ENCODE data around the gene RBFOX1. TPM values are rescaled to one million over a fixed set of nuclear protein-coding genes. Genes with fewer than 3 reads are reported as not detected.

RBFOX1 gene
- total RNA-seq, 1 experiment from 2014 or later: not detected

- H3K9ac ChIP-seq (ENCODE audit: low read length): no peak overlapping the region
- POLR2A ChIA-PET: no interaction called here
- H3K9me2 ChIP-seq (ENCODE audit: insufficient read depth): no peaks in the 10 kb centered on the region
- CTCF ChIA-PET: no interaction called here
- intact Hi-C loops (cut with micrococcal nuclease): no loop called here
- ATAC-seq: no peak
- H3K4me2 ChIP-seq (ENCODE audit: low read length): no peak overlapping the region
- H3K4me3 ChIP-seq (replicated peaks in 1 of 2; ENCODE audit: low read depth in 1 of 2, low read length in 2 of 2): no peak overlapping the region
- H3K4me1 ChIP-seq (ENCODE audit: control insufficient read depth in 1 of 2, insufficient read depth in 2 of 2, low read length in 2 of 2): no peaks in the 10 kb centered on the region
- no peaks in the 10 kb centered on the region for H3K36me3 ChIP-seq (ENCODE audit: control insufficient read depth in 1 of 2, insufficient read depth in 2 of 2, low read length in 2 of 2)
- peaks cover 0 to 20% of the 10 kb centered on the region in 2 experiments; a peak in 2 of 4 replicates for H3K9me3 ChIP-seq (ENCODE audit: control insufficient read depth in 1 of 2, insufficient read depth in 1 of 2, low read depth in 1 of 2, low read length in 2 of 2)
- no peaks in the 10 kb centered on the region for H4K20me1 ChIP-seq (ENCODE audit: insufficient read depth)
- H3K79me2 ChIP-seq (ENCODE audit: insufficient read depth, low read length): no peaks in the 10 kb centered on the region
- no peaks in the 10 kb centered on the region for H3K27me3 ChIP-seq (ENCODE audit: insufficient read depth, low read length)
- no TSS peak for BruUV-seq (replicated peaks)
- DNase-seq (ENCODE audit: low read depth, low spot score): no peak
- TF ChIP-seq SIN3A (IDR thresholded peaks at IDR 0.05; ENCODE audit: low read depth) (no peak), FOSL1 (IDR thresholded peaks at IDR 0.05; ENCODE audit: low read depth) (no peak), CEBPB (IDR thresholded peaks at IDR 0.05; ENCODE audit: low read depth) (no peak)
- no peak overlapping the region for H3K27ac ChIP-seq (ENCODE audit: low read depth, low read length)
- no peak overlapping the region for H2AFZ ChIP-seq (ENCODE audit: low read depth, low read length, poor library complexity, severe bottlenecking)
- RAD21 ChIA-PET (ENCODE audit: low non-redundant PET in 1 of 2, low total read pairs in 2 of 2, uncharacterized antibody in 2 of 2, unreplicated experiment in 2 of 2): no interaction called here
Observed at GRCh38 chr16:7397901-7398300, 65.3 kb downstream of the RBFOX1 start.

DNA sequence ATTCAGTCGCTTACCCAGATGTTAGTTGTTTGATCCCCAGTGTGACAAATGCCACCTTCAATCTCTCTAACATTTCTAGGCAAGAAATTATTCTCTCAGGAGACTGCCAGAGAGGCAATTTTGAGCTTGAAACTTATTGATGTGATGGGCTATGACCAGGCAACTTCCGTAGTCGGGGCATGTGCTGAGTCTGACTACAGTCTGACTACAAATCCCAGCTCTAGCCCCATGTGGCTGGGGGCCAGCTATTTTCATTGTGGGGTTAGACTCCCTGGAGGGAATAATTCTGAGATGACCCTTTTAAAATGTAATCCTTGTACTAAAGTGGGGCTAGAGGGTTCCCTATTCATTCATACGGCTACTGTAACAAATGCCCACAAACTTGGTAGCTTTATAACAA lies 65.9 kb downstream of the RBFOX1 start:
- H3K27ac ChIP-seq (ENCODE audit: low read depth, low read length): no peak overlapping the region
- H3K9me2 ChIP-seq (ENCODE audit: insufficient read depth): no peaks in the 10 kb centered on the region
- no peaks in the 10 kb centered on the region for H3K79me2 ChIP-seq (ENCODE audit: insufficient read depth, low read length)
- DNase-seq (ENCODE audit: low read depth, low spot score) (no peak), ATAC-seq (no peak)
- no peak overlapping the region for H3K4me2 ChIP-seq (ENCODE audit: low read length)
- intact Hi-C loops (cut with micrococcal nuclease): no loop called here
- no peaks in the 10 kb centered on the region for H4K20me1 ChIP-seq (ENCODE audit: insufficient read depth)
- H3K9me3 ChIP-seq (ENCODE audit: control insufficient read depth in 1 of 2, insufficient read depth in 1 of 2, low read depth in 1 of 2, low read length in 2 of 2): peaks cover 0 to 23% of the 10 kb centered on the region in 2 experiments; a peak in 2 of 4 replicates
- no peak overlapping the region for H3K4me3 ChIP-seq (replicated peaks in 1 of 2; ENCODE audit: low read depth in 1 of 2, low read length in 2 of 2)
- ChIA-PET CTCF (no interaction called here), RAD21 (ENCODE audit: low non-redundant PET in 1 of 2, low total read pairs in 2 of 2, uncharacterized antibody in 2 of 2, unreplicated experiment in 2 of 2) (no interaction called here), POLR2A (no interaction called here)
- no peaks in the 10 kb centered on the region for H3K36me3 ChIP-seq (ENCODE audit: control insufficient read depth in 1 of 2, insufficient read depth in 2 of 2, low read length in 2 of 2)
- no peak overlapping the region for H2AFZ ChIP-seq (ENCODE audit: low read depth, low read length, poor library complexity, severe bottlenecking)
- BruUV-seq (replicated peaks): no TSS peak
- H3K4me1 ChIP-seq (ENCODE audit: control insufficient read depth in 1 of 2, insufficient read depth in 2 of 2, low read length in 2 of 2): no peaks in the 10 kb centered on the region
- no peak overlapping the region for H3K9ac ChIP-seq (ENCODE audit: low read length)
- TF ChIP-seq EZH2 (IDR thresholded peaks at IDR 0.05) (no peak), SP1 (IDR thresholded peaks at IDR 0.05; ENCODE audit: low read depth) (no peak), CBX3 (IDR thresholded peaks at IDR 0.05; ENCODE audit: low read depth) (no peak), TCF7L2 (IDR thresholded peaks at IDR 0.05; ENCODE audit: borderline replicate concordance, extremely low read depth, insufficient read depth, insufficient read length) (no peak), SRF (IDR thresholded peaks at IDR 0.05; ENCODE audit: low read depth) (no peak), EGR1 (IDR thresholded peaks at IDR 0.05; ENCODE audit: low read depth) (no peak)
- TF ChIP-seq, protein P1, sequence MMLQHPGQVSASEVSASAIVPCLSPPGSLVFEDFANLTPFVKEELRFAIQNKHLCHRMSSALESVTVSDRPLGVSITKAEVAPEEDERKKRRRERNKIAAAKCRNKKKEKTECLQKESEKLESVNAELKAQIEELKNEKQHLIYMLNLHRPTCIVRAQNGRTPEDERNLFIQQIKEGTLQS (IDR thresholded peaks at IDR 0.05): no peak
- TF ChIP-seq, protein P2, sequence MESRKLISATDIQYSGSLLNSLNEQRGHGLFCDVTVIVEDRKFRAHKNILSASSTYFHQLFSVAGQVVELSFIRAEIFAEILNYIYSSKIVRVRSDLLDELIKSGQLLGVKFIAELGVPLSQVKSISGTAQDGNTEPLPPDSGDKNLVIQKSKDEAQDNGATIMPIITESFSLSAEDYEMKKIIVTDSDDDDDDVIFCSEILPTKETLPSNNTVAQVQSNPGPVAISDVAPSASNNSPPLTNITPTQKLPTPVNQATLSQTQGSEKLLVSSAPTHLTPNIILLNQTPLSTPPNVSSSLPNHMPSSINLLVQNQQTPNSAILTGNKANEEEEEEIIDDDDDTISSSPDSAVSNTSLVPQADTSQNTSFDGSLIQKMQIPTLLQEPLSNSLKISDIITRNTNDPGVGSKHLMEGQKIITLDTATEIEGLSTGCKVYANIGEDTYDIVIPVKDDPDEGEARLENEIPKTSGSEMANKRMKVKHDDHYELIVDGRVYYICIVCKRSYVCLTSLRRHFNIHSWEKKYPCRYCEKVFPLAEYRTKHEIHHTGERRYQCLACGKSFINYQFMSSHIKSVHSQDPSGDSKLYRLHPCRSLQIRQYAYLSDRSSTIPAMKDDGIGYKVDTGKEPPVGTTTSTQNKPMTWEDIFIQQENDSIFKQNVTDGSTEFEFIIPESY (IDR thresholded peaks at IDR 0.05; ENCODE audit: extremely low read depth, insufficient replicate concordance, low read length): no peak
- TF ChIP-seq, protein P3, sequence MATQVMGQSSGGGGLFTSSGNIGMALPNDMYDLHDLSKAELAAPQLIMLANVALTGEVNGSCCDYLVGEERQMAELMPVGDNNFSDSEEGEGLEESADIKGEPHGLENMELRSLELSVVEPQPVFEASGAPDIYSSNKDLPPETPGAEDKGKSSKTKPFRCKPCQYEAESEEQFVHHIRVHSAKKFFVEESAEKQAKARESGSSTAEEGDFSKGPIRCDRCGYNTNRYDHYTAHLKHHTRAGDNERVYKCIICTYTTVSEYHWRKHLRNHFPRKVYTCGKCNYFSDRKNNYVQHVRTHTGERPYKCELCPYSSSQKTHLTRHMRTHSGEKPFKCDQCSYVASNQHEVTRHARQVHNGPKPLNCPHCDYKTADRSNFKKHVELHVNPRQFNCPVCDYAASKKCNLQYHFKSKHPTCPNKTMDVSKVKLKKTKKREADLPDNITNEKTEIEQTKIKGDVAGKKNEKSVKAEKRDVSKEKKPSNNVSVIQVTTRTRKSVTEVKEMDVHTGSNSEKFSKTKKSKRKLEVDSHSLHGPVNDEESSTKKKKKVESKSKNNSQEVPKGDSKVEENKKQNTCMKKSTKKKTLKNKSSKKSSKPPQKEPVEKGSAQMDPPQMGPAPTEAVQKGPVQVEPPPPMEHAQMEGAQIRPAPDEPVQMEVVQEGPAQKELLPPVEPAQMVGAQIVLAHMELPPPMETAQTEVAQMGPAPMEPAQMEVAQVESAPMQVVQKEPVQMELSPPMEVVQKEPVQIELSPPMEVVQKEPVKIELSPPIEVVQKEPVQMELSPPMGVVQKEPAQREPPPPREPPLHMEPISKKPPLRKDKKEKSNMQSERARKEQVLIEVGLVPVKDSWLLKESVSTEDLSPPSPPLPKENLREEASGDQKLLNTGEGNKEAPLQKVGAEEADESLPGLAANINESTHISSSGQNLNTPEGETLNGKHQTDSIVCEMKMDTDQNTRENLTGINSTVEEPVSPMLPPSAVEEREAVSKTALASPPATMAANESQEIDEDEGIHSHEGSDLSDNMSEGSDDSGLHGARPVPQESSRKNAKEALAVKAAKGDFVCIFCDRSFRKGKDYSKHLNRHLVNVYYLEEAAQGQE (IDR thresholded peaks at IDR 0.05; ENCODE audit: low read depth): no peak
- H3K27me3 ChIP-seq (ENCODE audit: insufficient read depth, low read length): no peaks in the 10 kb centered on the region
